Activated T-cell treated with anti-CD3 and anti-CD28 coated beads, Interleukin-2, amount 50 U/mL, for 72 hours (primary cell): ENCODE data around the gene CUL4A. TPM values are rescaled to one million over a fixed set of nuclear protein-coding genes. Genes with fewer than 3 reads are reported as not detected.
"Not testable (repeated sequence)": the region's sequence is repeated elsewhere in the genome, so short reads cannot be mapped to it uniquely, and the experiment has no call there.

Source experiments
- ATAC-seq, 2 donors: fragments of 150-1000 bp; cut with Tn5 transposase; replicated peaks in 1 of 2; 2 replicates each; pipeline ENCODE4 v1.10.0; 2021; ENCODE audit warnings: moderate library complexity in 2 of 2, mild to moderate bottlenecking in 1 of 2
- DNase-seq, 2 donors: peaks; one replicate each; pipeline ENCODE4 v3.0.0; 2021 to 2022; ENCODE audit warnings: mixed read lengths in 1 of 2
- H3K27ac Mint-ChIP-seq: one replicate; pipeline ENCODE4 v1.8.0; 2022; ENCODE audit warnings: mild to moderate bottlenecking, moderate library complexity, mixed read lengths
- H3K27me3 Mint-ChIP-seq: one replicate; pipeline ENCODE4 v1.8.0; 2022; ENCODE audit warnings: low read depth, mixed read lengths
- H3K36me3 Mint-ChIP-seq, 2 donors: one replicate each; pipeline ENCODE4 v1.8.0; 2022; ENCODE audit warnings: mixed read lengths in 2 of 2, mild to moderate bottlenecking in 1 of 2; ENCODE audit not compliant: insufficient read depth in 2 of 2
- H3K4me1 Mint-ChIP-seq: one replicate; pipeline ENCODE4 v1.8.0; 2022; ENCODE audit warnings: low read depth, mixed read lengths
- H3K4me3 Mint-ChIP-seq, 2 donors: one replicate each; pipeline ENCODE4 v1.8.0; 2022; ENCODE audit warnings: mild to moderate bottlenecking in 2 of 2, mixed read lengths in 2 of 2, moderate library complexity in 2 of 2
- H3K9me3 Mint-ChIP-seq, 2 donors: one replicate each; pipeline ENCODE4 v1.8.0; 2022; ENCODE audit warnings: mixed read lengths in 2 of 2
- total RNA-seq, 2 donors: library from RNA; stranded (reverse); gene quantifications; one replicate each; pipeline ENCODE4 v1.2.3, GENCODE V29; 2022

Gene CUL4A
- total RNA-seq: 10 to 100 TPM; 71.4 to 82.1 TPM

DNA sequence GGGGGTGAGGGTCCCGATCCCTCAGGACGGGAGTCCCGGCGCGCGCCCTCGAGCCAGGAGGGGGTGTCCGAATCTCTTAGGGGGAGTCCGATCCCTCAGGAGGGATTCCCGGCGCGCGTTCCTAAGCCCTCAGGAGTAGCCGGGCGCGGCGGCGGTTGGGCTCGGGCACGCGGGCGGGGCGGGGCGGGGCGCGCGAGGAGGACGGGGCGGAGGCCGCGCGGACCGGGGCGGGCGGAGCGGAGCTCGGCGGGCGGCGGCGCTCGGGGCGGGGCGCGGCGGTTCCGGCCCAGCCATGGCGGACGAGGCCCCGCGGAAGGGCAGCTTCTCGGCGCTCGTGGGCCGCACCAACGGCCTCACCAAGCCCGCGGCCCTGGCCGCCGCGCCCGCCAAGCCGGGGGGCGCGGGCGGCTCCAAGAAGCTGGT, at the start of gene CUL4A:
TSS of gene CUL4A (plus strand) at position 278 of the 423 bp plus-strand sequence. CDS start at position 293, 15 bp downstream.
- Mint-ChIP-seq H3K27ac (peak within 1 kb of the TSS; percentile 78), H3K36me3 (peaks cover 5 to 17% of the 10 kb centered on the region in 2 donors), H3K9me3 (no peaks in the 10 kb centered on the region), H3K4me1 (peaks cover 59% of the 10 kb centered on the region), H3K4me3 (peak within 1 kb of the TSS; percentile 91 to 93), H3K27me3 (no peaks in the 10 kb centered on the region)
- ATAC-seq: peak; percentile 65 to 69
- DNase-seq: peak; percentile 78 to 82

DNA sequence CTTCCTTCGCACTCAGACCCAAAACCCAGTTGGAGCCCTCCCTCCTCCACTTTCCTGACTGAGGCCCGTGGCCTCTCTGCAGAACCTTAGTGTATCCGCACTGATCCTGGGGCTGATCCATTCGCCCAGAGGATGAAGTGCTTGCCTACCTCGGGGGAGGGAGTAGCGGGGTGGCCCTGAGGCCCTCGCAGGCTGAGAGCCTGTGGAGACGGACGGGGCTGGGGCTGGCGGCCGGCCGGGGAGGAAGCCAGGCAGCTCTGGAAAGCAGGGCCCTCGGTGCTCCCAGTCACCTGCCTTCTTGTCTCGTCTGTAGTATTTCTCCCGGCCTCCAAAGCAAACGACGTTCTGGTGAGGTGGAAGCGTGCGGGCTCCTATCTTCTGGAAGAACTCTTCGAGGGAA, 49.7 kb upstream of the CUL4A start:
- Mint-ChIP-seq H3K36me3 (peaks cover 11 to 15% of the 10 kb centered on the region in 2 donors), H3K27ac (no peak overlapping the region), H3K27me3 (no peaks in the 10 kb centered on the region), H3K4me3 (no peak overlapping the region), H3K4me1 (peaks cover 7% of the 10 kb centered on the region), H3K9me3 (peaks cover 10% of the 10 kb centered on the region in 2 donors)
- ATAC-seq: no peak
- DNase-seq: no peak

DNA sequence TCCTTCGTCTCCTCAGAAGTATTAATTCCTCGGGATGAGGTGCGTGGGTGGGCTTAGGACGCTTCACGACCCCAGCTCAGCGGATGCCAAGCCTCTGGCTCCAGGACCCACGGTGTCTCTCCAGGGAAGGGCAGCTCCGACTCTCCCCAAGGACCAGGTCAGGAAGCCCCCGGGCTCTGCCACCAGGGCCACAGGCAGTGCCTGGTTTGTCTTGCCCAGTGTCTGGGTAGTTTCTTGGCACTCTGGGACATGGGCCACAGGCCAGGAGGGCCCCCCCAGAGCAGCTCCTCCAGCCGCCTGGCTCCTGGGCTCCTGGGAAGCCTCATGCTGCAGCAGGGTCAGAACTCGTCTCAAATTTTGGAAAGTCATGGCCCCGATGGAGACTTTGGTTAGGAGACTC, 48.4 kb upstream of the CUL4A start:
- DNase-seq: no peak
- Mint-ChIP-seq H3K36me3 (peaks cover 2 to 4% of the 10 kb centered on the region in 2 donors), H3K4me1 (peaks cover 8% of the 10 kb centered on the region), H3K27ac (no peak overlapping the region), H3K4me3 (peak overlapping the region; percentile 52 to 58), H3K27me3 (no peaks in the 10 kb centered on the region), H3K9me3 (peaks cover 0 to 2% of the 10 kb centered on the region in 2 donors)
- no peak for ATAC-seq

DNA sequence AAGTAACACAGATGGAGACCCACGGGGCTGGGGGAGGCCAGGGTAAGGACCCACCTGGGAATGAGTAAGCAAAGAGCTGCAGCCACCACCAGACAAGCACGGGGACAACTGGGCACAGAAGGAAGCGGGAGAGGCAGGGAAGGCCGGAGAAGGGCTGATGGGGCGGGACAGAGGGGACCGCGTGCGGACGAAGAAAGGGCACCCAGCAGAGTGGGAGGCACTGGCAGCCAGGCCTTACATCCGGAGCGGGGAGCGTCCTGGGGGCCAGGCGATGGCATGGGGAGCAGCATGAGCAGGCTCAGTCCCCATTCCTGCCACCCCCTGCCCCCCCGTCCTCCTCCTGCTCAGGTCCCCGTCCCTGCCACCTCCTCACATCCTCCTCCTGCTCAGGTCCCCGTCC, 48.0 kb upstream of the CUL4A start:
- Mint-ChIP-seq H3K27ac (no peak overlapping the region), H3K9me3 (peaks cover 0 to 2% of the 10 kb centered on the region in 2 donors), H3K27me3 (no peaks in the 10 kb centered on the region), H3K4me3 (peak overlapping the region; percentile 52 to 58), H3K36me3 (peaks cover 1 to 4% of the 10 kb centered on the region in 2 donors), H3K4me1 (peaks cover 13% of the 10 kb centered on the region)
- DNase-seq: no peak
- ATAC-seq: peak in 1 of 2 donors; percentile 19

DNA sequence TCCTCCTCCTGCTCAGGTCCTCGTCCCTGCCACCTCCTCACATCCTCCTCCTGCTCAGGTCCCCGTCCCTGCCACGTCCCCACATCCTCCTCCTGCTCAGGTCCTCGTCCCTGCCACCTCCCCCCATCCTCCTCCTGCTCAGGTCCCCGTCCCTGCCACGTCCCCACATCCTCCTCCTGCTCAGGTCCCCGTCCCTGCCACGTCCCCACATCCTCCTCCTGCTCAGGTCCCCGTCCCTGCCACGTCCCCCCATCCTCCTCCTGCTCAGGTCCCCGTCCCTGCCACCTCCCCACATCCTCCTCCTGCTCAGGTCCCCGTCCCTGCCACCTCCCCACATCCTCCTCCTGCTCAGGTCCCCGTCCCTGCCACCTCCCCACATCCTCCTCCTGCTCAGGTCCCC, 47.4 kb upstream of the CUL4A start:
- not testable (repeated sequence) for H3K36me3 Mint-ChIP-seq, ATAC-seq, H3K27me3 Mint-ChIP-seq, H3K4me3 Mint-ChIP-seq, H3K9me3 Mint-ChIP-seq, DNase-seq, H3K27ac Mint-ChIP-seq
- H3K4me1 Mint-ChIP-seq: peaks cover 16% of the 10 kb centered on the region

DNA sequence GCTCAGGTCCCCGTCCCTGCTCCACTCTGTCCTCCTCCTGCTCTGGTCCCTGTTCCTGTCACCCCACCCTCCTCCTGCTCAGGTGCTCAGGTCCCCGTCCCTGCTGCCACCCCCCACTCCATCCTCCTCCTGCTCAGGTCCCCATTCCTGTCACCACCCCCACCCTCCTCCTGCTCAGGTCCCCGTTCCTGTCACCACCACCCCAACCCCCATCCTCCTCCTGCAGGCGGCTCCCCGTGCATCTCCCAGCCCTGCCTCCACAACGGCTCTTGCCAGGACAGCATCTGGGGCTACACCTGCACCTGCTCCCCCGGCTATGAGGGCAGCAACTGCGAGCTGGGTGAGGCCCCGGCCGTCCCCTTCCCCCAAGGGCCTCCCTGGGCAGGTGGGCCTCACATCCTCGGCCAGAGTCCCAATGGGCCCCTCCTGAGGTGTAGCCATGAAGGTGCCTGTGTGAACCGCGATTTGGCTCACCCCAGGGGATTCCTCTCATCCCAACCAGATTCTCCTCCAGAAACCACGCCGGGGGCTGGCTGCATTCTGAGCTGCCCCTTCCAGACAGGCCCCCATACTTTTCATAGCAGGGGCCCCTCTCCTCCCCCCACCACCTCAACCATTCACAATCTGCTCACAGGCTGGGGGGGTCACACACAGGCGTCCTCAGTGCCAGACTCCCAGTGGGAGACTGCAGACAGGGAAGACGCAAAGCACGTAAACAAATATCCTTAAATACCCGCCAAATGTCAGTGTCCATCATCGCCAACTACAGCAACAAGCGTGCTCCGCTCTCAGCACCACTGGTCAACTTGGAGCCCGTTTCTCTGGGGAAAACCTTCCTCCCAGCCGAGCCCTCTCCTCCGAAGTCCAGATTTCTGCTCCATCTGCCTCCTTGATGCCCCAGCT, 46.4 kb upstream of the CUL4A start:
- peaks cover 16% of the 10 kb centered on the region for H3K4me1 Mint-ChIP-seq
- H3K9me3 Mint-ChIP-seq: peaks cover 0 to 2% of the 10 kb centered on the region in 2 donors
- peaks cover 2 to 4% of the 10 kb centered on the region in 2 donors for H3K36me3 Mint-ChIP-seq
- H3K27ac Mint-ChIP-seq: peak overlapping the region; percentile 21
- H3K27me3 Mint-ChIP-seq: no peaks in the 10 kb centered on the region
- H3K4me3 Mint-ChIP-seq: peak overlapping the region; percentile 38 to 54
- DNase-seq (no peak), ATAC-seq (peak; percentile 27 to 46)

DNA sequence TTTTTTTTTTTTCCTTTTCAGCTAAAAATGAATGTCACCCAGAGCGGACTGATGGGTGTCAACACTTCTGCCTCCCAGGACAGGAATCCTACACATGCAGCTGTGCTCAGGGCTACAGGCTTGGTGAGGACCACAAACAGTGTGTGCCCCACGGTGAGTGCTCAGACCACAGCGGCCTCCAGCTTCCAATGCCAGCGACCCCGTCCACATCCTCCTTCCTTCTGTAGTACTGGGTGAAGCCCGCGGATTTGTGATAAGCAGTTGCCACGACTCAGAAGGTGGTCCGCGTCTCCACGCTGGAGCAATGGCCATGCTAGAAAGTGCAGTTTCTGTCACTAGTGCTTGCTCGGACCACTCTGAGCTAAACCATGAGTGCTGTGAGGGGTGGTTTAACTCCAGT, 44.9 kb upstream of the CUL4A start:
- H3K27me3 Mint-ChIP-seq: no peaks in the 10 kb centered on the region
- H3K4me3 Mint-ChIP-seq: no peak overlapping the region
- DNase-seq: no peak
- H3K9me3 Mint-ChIP-seq: peaks cover 2% of the 10 kb centered on the region in 2 donors
- ATAC-seq: no peak
- peaks cover 8 to 18% of the 10 kb centered on the region in 2 donors for H3K36me3 Mint-ChIP-seq
- no peak overlapping the region for H3K27ac Mint-ChIP-seq
- peaks cover 16% of the 10 kb centered on the region for H3K4me1 Mint-ChIP-seq

DNA sequence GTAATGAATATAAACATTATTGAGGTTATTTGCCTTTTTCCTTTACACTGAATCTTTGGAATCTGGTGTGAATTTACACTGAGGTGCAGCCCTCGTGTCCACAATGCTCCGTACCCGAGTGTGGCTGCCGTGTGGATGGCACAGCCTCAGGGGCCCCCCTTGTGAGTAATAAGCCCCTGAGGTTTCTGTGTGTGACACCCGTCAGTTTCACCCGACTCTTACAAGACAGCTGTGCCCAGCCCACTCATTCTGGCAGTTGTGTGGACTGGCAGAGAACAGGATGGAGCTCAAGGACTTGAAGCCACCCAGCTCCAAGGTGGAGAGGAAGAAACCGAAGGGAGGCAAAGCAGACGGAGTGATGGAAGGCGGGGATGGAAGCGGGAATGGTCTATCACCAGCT, 43.1 kb upstream of the CUL4A start:
- H3K27me3 Mint-ChIP-seq: no peaks in the 10 kb centered on the region
- H3K27ac Mint-ChIP-seq: no peak overlapping the region
- H3K9me3 Mint-ChIP-seq: peaks cover 2% of the 10 kb centered on the region in 2 donors
- DNase-seq (peak in 1 of 2 donors; percentile 19), ATAC-seq (peak; percentile 69 to 76)
- peaks cover 11% of the 10 kb centered on the region for H3K4me1 Mint-ChIP-seq
- H3K4me3 Mint-ChIP-seq: no peak overlapping the region
- H3K36me3 Mint-ChIP-seq: peaks cover 8 to 23% of the 10 kb centered on the region in 2 donors

DNA sequence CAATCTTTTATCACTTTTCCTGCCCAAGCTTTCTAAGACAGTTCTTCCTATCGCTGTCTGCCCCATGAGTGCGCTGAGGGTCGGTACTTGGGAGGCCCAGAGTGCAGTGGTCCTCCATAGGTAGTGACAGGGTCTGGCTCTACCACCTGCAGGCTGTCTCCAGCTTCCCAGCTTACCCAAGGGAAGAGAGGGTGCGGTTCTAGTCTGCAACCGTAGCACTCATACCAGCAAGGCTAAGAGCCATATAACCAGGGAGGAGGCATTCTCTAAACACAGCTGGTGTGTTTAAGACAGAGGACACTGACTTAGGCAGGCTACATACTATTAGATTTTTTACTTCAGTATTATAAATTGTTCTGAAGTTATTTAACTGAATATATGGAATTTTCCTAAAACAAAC, 42.7 kb upstream of the CUL4A start:
- Mint-ChIP-seq H3K4me3 (no peak overlapping the region), H3K27me3 (no peaks in the 10 kb centered on the region), H3K27ac (no peak overlapping the region), H3K4me1 (peaks cover 8% of the 10 kb centered on the region), H3K9me3 (peaks cover 2% of the 10 kb centered on the region in 2 donors), H3K36me3 (peaks cover 8 to 23% of the 10 kb centered on the region in 2 donors)
- ATAC-seq (peak in 1 of 2 donors; percentile 5), DNase-seq (no peak)

DNA sequence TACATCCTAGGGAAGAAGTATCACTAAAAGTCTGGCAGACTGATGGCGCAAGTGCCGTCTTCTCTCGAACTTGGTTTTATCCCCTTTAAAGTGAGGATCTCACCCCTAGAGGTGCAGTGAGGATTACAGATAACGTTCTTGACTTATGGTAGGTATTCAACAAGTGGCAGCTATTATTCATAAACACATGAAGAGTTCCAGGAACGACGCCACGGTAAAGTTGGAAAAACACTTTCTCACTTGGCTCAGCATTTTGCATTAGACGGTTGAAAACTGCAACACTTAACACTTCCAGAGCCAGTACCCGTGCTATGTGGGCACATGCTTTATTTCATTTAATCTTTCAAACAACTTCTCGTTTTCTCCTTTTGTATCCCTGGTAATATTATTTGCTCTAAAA, 42.3 kb upstream of the CUL4A start:
- peaks cover 2% of the 10 kb centered on the region in 2 donors for H3K9me3 Mint-ChIP-seq
- peaks cover 8 to 23% of the 10 kb centered on the region in 2 donors for H3K36me3 Mint-ChIP-seq
- no peaks in the 10 kb centered on the region for H3K27me3 Mint-ChIP-seq
- peaks cover 8% of the 10 kb centered on the region for H3K4me1 Mint-ChIP-seq
- ATAC-seq (no peak), DNase-seq (no peak)
- H3K4me3 Mint-ChIP-seq: no peak overlapping the region
- H3K27ac Mint-ChIP-seq: no peak overlapping the region

DNA sequence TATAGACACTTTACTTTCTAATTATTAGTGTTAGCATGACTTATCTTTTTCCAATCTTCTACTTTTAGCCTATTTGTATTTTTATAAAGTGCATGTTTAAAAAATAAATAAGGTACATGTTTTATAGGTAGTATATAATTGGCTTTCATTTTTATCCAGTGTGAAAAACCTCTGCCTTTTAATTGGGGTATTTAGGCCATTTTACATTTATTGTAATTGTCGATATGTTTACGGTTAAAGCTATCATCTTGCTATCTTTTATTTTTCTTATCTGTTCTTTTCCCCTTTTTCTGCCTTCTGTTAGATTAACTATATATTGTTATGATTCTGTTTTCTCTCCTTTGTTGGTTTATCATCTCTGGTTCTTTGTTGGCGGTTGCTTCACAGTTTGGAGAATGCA, 41.8 kb upstream of the CUL4A start:
- no peak for DNase-seq
- H3K4me3 Mint-ChIP-seq: no peak overlapping the region
- H3K27ac Mint-ChIP-seq: no peak overlapping the region
- peaks cover 8 to 23% of the 10 kb centered on the region in 2 donors for H3K36me3 Mint-ChIP-seq
- H3K4me1 Mint-ChIP-seq: peaks cover 8% of the 10 kb centered on the region
- H3K9me3 Mint-ChIP-seq: peaks cover 2% of the 10 kb centered on the region in 2 donors
- no peaks in the 10 kb centered on the region for H3K27me3 Mint-ChIP-seq
- no peak for ATAC-seq

DNA sequence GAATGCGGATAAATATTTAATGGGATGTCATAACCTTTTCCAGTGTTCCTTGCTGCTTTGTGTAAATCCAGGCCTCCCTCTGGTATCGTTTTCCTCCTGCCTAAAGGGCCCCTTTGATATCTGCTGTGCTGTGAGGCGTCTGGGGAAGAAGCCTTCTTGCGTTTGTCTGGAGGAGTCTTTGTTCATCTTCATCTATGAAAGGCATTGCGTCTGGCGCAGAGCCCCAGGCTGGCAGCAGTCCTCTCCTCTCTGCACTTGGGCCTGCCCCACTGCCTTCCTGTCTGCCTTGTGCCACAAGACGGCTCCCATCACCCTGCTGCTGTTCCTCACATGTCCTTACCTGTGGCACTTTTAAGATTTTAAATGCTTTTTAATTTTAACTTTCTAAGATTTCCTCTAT, 41.2 kb upstream of the CUL4A start:
- Mint-ChIP-seq H3K27me3 (no peaks in the 10 kb centered on the region), H3K27ac (no peak overlapping the region), H3K4me1 (peaks cover 8% of the 10 kb centered on the region), H3K9me3 (peaks cover 2% of the 10 kb centered on the region in 2 donors), H3K36me3 (peaks cover 8 to 23% of the 10 kb centered on the region in 2 donors), H3K4me3 (no peak overlapping the region)
- DNase-seq (no peak), ATAC-seq (no peak)
